GM21515 (cell line): ENCODE measurements around the gene SMPD3.

ENCODE experiments used
- ATAC-seq: cut with Tn5 transposase; IDR thresholded peaks from one replicate; pipeline ENCODE4 v1.9.1; 2021; ENCODE audit not compliant: unreplicated experiment

SMPD3 gene

DNA sequence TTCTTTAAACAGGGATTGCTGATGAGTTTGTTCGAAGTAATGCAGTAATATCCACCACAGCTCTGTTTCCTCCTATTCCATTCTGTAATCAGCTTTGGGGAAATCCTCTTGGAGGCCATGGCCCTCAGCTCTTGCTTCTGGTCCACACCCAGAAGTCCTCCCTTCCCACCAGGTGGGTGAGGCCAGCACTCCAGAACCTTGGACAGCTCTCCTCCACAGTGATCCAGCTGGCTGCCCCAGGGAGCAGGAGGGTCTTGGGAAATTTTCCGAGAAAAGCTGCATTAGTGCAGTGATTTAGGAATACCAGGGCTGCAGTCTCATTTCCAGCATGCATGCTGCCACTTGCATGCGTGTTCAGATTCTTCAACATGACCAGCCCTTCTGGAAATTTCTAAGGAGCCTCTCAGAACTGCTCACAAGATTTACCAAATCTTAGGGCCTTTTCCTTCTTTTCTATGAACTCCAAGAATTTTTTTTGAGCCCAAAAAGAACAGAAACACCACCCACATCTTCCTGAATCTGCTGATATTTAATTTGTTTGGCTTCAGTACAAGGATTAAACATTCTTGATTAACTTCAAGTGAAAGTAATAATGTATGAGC is 4.2 kb downstream of the SMPD3 start:
- no peak for ATAC-seq

DNA sequence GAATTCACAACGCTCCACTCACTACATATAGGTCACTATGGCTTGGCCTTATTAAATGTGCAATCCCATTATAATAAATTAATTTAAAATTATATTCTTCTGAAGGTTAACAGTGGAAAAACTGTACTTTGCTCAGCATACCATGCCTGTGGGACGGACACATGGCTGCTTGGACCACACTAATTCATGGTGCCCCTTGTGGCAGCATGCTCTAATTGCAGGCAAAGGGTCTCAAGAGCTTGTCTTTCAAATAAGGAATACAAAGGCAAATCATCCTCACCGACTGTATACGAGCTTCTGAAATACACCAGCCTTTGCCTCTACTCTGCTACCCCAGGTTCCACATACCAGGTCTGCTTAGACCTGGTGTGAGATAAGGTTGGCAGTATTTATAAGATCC is 11.7 kb downstream of the SMPD3 start:
- no peak for ATAC-seq

DNA sequence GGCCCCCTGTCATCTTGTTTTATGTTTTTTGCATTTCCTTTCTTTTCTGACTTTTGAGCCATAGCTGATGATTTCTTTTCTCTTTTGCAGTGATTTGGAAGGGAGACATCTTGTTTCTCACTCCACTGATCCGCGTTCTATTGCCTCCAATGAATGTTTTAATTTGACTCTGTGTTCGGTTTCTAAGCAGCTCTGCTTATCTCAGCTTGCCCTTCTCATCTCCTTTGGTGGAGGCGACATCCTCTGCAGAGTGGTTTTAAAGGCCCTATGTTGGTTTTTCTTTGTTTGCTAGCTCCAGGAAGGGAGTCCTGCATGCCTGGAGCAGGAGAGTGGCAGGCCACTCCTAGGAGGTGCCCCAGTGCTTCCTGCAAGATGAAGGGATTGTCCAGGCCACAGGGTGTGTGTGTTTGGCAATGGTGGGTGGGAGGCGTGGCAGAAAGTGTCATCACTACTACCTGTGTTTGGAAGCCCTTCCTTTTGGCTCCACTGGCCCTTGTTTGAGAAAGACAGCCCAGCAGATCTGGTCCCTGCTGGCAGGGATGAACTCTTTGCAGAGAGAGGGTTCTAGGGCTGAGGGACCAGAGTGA is 13.6 kb downstream of the SMPD3 start:
- no peak for ATAC-seq

GRCh38 chr16:68433316-68433715 is 15.0 kb downstream of the SMPD3 start:
- ATAC-seq = no peak

- ATAC-seq = no peak
Observed at GRCh38 chr16:68432701-68433100, 15.6 kb downstream of the SMPD3 start.

DNA sequence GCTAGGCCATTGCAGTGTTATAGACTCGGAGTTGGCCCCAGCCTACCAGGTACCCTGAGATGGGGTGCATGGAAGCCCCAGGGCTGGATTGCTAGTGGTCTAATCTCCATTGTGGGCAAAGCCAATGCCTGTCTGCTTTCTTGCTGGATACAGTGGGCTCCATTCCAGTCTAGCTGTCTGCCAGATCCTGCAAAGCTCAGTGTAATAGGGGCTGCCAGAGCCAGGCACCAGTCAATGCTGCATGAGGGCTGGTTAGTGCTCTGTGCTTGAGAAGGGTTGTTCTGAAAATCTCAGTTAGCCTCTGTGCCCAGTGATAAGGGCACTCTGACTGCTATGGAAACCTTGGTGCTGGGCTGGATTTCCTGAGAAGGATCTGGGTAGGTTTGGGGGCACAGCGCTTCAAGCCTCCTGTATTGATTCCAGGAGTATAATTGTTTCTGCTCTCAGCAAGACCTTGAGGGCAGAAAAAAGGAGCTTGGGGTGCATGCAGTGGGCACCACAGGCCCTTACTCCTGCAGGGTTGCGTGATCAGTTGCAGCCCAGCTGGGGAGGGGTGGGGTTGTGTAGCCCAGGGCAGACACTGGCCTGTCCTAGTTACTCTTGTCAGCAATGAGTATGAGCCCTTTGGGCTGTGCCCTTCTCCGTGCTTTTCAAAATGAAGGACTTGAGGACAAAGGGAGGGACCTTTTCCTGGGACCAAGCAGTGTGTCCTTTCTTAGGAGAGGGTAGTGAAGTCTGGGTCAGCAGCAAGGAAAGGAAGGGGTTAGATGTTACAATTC is 19.0 kb downstream of the SMPD3 start:
- no peak for ATAC-seq

- ATAC-seq = no peak
Observed at GRCh38 chr16:68427649-68428303, 20.5 kb downstream of the SMPD3 start.

DNA sequence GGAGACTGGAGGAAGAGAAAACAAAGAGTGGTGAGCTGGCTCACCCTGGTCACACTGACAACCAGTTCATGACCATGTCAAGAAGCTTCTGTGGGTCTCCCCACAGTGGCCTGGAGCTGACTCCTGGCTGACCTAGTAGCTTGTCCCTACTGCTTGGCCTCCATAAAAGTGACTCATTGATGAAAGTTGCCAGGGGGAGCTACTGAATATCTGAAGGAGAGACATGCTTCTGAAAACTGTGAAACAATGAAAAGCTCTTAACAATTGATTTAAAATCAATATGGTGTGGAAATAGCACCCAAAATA is 22.0 kb downstream of the SMPD3 start:
- ATAC-seq = no peak

DNA sequence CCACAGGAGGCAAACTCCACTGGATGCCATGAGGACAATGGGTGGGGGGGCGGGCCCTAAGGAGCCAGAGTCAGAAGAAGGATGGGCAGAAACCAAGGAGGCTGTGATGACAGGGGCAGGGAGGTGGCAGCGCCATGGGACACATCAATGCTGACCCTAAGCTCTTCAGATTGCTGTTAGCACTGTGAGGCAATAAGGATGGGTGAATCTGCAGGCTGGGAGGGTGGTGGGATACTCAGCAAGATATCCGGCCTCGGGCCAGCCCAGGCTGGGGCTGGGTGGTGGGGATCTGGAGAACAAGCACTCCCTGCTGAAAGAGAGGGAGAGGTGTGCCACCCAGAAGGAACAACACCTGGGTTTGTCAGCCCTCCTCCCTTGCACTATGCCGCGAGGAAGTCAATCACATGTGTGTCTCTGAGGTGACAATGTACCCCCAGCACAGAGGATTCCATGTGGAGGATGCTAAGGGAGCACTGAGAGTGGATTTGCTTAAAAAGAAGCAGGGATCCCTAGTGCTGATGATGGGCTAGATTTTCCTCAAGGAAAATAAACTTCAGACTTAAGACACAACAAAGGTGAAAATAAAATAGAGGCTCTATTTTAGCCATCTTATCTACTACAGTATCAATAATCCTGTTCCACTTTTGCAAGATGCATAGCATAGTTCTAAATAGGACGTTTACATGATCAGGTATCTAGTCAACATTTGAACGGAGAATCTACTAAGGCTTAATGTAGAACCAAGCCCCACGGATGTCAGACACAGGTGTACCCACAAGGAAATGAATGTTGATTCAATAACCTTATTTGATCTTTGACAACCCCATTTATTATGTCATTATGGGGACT is 22.6 kb downstream of the SMPD3 start:
- no peak for ATAC-seq

GRCh38 chr16:68423771-68424170 is 24.5 kb downstream of the SMPD3 start:
- ATAC-seq = no peak

GRCh38 chr16:68422396-68422960 is 25.8 kb downstream of the SMPD3 start:
- no peak for ATAC-seq

- ATAC-seq = no peak
Observed at GRCh38 chr16:68421076-68421475, 27.2 kb downstream of the SMPD3 start.

DNA sequence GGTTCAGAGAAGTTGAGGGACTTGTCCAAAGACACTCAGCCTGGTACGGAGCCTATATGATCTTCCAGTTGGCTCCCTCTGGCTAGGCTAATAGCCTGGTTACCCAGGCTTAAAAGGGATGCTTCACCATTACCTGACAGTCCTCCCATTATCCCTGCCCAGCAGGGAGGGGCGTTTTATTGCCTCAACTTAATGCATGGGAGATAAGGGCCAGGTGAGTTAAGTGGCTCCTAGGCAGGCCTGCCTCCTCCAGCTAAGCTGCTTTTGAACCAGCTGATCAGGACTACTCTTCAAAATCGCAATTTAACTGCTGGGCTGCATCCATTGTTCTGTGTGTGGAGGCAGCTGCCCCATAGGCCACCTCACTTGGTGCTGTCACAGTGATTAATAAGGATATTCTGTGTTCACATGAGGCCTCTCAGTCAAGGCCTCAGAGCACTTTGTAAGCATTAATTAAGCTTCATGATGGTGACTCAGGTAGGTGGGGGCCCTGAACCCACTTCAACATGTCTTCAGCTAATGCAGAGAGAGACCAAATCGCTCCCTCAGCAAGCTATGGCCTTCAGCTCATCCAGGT is 27.9 kb downstream of the SMPD3 start:
- ATAC-seq = no peak

DNA sequence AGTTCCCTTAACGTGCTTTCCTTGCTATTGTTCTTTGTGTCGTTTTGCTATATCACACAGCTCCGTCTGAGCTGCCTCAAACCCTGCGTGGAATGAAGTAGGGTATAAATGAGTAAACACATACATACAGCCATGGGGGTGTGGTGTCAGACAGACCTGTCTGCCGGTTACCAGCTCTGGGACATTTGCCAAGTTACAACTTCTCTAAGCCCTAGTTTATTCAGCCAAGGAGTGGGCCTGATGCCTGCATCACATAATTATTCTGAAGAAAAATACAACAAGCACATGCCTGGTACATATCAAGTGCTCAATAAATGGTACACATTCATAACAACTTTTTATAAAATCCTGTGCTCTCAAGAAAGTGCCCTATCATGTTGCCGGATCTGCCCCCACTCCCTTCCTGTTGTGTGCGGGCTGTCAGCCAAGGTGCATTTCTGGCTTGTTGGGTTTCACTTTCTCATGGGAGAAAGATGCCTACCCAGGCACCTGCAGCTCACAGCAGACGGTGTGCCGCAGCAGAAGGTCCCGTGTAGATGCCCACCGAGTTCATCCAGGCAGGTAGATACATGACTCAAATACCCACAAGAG is 30.5 kb downstream of the SMPD3 start:
- ATAC-seq = peak; percentile 70

DNA sequence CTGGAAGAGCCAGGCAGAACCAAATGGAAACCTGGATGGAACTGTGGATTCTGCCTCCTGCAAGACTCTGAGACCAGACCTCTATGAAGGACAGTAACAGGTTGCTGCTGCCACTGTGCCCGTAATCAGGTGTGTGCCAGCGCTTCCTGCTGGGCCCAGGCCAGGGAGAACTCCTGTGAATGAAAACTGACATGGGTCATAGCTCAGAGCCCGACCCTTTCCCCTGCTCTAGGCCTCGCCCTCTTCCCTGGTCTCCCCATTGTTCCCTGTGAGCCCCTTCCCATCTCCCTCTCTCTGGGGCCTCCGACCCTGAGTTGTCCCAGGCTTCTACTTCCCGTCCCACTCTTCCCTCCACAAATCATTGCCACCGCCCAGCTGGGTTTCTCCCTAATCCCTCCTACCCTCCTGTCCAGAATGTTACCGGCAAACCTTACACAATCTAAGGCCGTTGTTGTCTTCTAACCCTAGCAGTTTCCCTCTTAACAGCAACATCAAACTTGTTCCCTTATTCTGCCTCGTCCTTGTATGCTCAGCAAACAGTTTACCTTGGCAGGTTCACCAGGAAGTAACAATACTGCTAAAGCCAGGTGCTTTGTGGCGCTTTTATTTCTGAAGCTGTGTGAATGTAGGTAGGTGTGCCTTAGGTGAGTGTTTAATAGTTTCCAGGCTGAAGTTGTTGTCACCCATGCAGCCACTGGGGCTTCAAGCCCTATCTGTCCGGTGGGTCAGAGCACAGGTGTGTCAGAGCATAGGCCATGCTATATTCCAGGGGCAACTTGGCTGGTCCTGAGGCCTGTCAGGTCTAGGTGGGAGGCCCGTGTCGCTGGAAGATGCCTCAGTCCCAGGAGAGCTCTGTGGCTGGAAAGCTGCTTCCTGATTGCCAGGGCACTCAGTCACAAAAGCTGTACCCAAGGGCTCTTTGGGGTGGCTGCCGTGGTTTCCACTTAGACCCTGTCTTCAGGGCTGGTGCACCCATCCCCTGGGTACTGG is 32.0 kb downstream of the SMPD3 start:
- no peak for ATAC-seq

- ATAC-seq = no peak
Observed at GRCh38 chr16:68414581-68414980, 33.7 kb downstream of the SMPD3 start.

DNA sequence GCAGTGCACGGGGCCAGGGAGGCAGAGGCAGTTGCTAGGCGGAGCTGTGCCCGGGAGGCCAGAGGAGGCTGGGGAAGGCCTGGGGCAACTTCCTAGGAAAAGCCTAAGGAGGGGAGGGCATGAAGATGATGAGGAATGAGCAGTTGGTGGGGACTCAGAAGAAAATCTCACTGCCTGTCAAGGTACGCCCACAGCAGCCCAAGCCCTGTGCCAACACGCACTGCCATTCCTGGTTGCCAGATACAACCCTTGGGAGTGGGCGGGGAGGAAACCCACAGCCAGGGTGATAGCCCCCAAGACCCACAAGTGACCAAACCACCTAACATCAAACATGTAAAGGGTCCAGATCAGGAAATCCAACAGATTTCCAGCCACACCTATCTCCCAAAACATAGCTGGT is 36.2 kb downstream of the SMPD3 start:
- ATAC-seq = no peak

DNA sequence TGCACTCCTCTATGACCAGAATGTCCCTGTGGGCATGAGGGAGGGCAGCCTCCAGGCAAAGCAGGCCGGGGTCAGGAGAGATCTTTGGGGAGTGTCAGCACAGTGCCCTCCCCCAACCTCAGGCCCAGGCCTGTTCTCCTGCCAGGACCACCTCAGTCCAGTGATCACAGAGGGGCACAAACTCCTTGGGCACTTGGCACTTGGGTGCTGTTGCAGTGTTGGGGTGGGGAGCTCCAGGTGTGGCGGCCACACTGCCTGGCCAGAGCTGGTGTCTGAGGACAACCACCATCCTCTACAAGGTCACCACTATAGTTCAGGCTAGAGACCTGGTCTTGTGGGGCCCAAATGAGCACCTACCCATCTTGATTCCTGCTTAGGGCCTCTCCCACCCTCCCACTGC is 37.2 kb downstream of the SMPD3 start:
- ATAC-seq = no peak

GRCh38 chr16:68408967-68409366 is 39.3 kb downstream of the SMPD3 start:
- no peak for ATAC-seq
